A549 (cell line): Measurements from ENCODE around the gene BRAP. TPM values are rescaled to one million over a fixed set of nuclear protein-coding genes. Genes with fewer than 3 reads are reported as not detected.

Source experiments
- ATAC-seq, 2 experiments: fragments of 200-7000 bp in 1 of 2; fragments of >200 bp in 1 of 2; cut with Nextera tagmentation in 1 of 2; cut with Tn5 transposase in 1 of 2; 3 replicates each; pipeline versions ENCODE4 v1.8.0 to v1.9.1; 2018 to 2020; ENCODE audit warnings: mild to moderate bottlenecking in 1 of 2, moderate library complexity in 1 of 2
- CTCF ChIA-PET: fragments of 300-600 bp; sonication (Branson Sonifier 250); formaldehyde crosslinking; extraction: SDS; loops from one replicate; lab custom pipeline; 2021; ENCODE audit warnings: antibody characterized with exemption, inconsistent platforms; lab: Yijun Ruan, JAX
- POLR2A ChIA-PET: fragments of 350-600 bp; formaldehyde crosslinking; extraction: SDS; loops from one replicate; lab custom pipeline; 2021; ENCODE audit warnings: antibody characterized with exemption, inconsistent platforms; lab: Yijun Ruan, JAX
- DNase-seq, 2 experiments: peaks; one replicate each; pipeline versions ENCODE4 v3.0.0 to v3.0.0-alpha.2; 2011 to 2016; ENCODE audit warnings: low read depth in 1 of 2, low spot score in 1 of 2
- FAIRE-seq: peaks from 2 replicates; lab custom pipeline; 2011; peaks lifted over from hg19 to GRCh38; lab: Jason Lieb, UNC
- H3K27ac ChIP-seq, 2 experiments: fragments of >200 bp; sonication (Bioruptor Twin); formaldehyde crosslinking; 3 replicates each; pipeline ENCODE4 v1.5.1; 2016 to 2017
- H3K4me1 ChIP-seq: fragments of >200 bp; sonication (Bioruptor Twin); formaldehyde crosslinking; 3 replicates; pipeline ENCODE4 v1.6.1; 2016
- H3K4me2 ChIP-seq: fragments of >200 bp; sonication (Bioruptor Twin); formaldehyde crosslinking; 3 replicates; pipeline ENCODE4 v1.6.1; 2016
- H3K4me3 ChIP-seq: fragments of >200 bp; sonication (Bioruptor Twin); formaldehyde crosslinking; 3 replicates; pipeline ENCODE4 v1.5.1; 2016
- H3K9me3 ChIP-seq: fragments of >200 bp; sonication (Bioruptor Twin); formaldehyde crosslinking; 3 replicates; pipeline ENCODE4 v1.6.1; 2016
- BHLHE40 ChIP-seq: IDR thresholded peaks from 2 replicates; pipeline ENCODE4 v1.6.1; 2012; ENCODE audit warnings: low read depth, low read length, inconsistent platforms
- CBX2 ChIP-seq: fragments of 200-600 bp; sonication (generic); IDR thresholded peaks from 2 replicates; pipeline ENCODE4 v1.6.1; 2016; ENCODE audit warnings: low read depth, mild to moderate bottlenecking, borderline replicate concordance
- CEBPB ChIP-seq, 2 experiments: fragments of >200 bp in 1 of 2; sonication (Bioruptor Twin) in 1 of 2; formaldehyde crosslinking in 1 of 2; IDR thresholded peaks; 2 replicates each; pipeline ENCODE4 v1.6.1; 2012 to 2016
- CHD4 ChIP-seq: fragments of 200-600 bp; sonication (generic); IDR thresholded peaks from 2 replicates; pipeline ENCODE4 v1.6.1; 2016; ENCODE audit warnings: antibody characterized with exemption, mild to moderate bottlenecking, borderline replicate concordance
- EHF ChIP-seq: fragments of 250-450 bp; sonication (Bioruptor Pico); IDR thresholded peaks from 2 replicates; pipeline ENCODE4 v1.5.0; 2020; ENCODE audit warnings: mild to moderate bottlenecking
- EHMT2 ChIP-seq: fragments of 200-600 bp; sonication (generic); IDR thresholded peaks from 2 replicates; pipeline ENCODE4 v1.6.1; 2016; ENCODE audit warnings: antibody characterized with exemption, low read depth, mild to moderate bottlenecking, moderate library complexity
- FOXS1 ChIP-seq: fragments of 250-450 bp; sonication (Bioruptor Pico); IDR thresholded peaks from 2 replicates; pipeline ENCODE4 v1.5.0; 2020; ENCODE audit warnings: mild to moderate bottlenecking, moderate library complexity
- GATA3 ChIP-seq: IDR thresholded peaks from 2 replicates; pipeline ENCODE4 v1.6.1; 2012; ENCODE audit warnings: borderline replicate concordance
- HOXA7 ChIP-seq: fragments of 250-450 bp; sonication (Bioruptor Pico); IDR thresholded peaks from 2 replicates; pipeline ENCODE4 v1.5.0; 2020; ENCODE audit warnings: mild to moderate bottlenecking, moderate library complexity
- HOXB5 ChIP-seq: fragments of 250-450 bp; sonication (Bioruptor Pico); IDR thresholded peaks from 2 replicates; pipeline ENCODE4 v1.5.0; 2020; ENCODE audit warnings: mild to moderate bottlenecking, moderate library complexity
- KDM1A ChIP-seq: fragments of 200-600 bp; sonication (generic); IDR thresholded peaks from 2 replicates; pipeline ENCODE4 v1.6.1; 2016; ENCODE audit warnings: low read depth, mild to moderate bottlenecking
- KDM5A ChIP-seq: fragments of 200-600 bp; sonication (generic); IDR thresholded peaks from 2 replicates; pipeline ENCODE4 v1.6.1; 2016; ENCODE audit warnings: antibody characterized with exemption, mild to moderate bottlenecking
- MYC ChIP-seq: IDR thresholded peaks from 2 replicates; pipeline ENCODE4 v1.6.1; 2012; ENCODE audit warnings: mild to moderate bottlenecking, inconsistent platforms, low read length, improper control_type of control experiment, borderline replicate concordance
- NR3C1 ChIP-seq: fragments of >200 bp; sonication (Bioruptor Twin); formaldehyde crosslinking; IDR thresholded peaks from 3 replicates; pipeline ENCODE4 v1.6.1; 2017
- RCOR1 ChIP-seq: fragments of 150-350 bp; IDR thresholded peaks from 2 replicates; pipeline ENCODE4 v1.6.1; 2014; ENCODE audit warnings: antibody characterized with exemption, low read length, low read depth
- RFX5 ChIP-seq: fragments of 450-650 bp; IDR thresholded peaks from 2 replicates; pipeline ENCODE4 v1.7.1; 2014; ENCODE audit warnings: antibody characterized with exemption, mild to moderate bottlenecking, moderate library complexity
- ZFP36 ChIP-seq: fragments of 450-650 bp; IDR thresholded peaks from 2 replicates; pipeline ENCODE4 v1.6.1; 2014; ENCODE audit warnings: borderline replicate concordance; ENCODE audit not compliant: partially characterized antibody
- WGBS: methylation state at CpG from one replicate; pipeline ENCODE4 v1.1.6; 2017; ENCODE audit errors: missing lambda C conversion rate; 5-methylcytosine and 5-hydroxymethylcytosine counted together
- polyA plus RNA-seq, 4 experiments: library from polyadenylated mRNA; depleted of rRNA in 3 of 4; stranded (reverse); fragments of >200 nt; fragmentation: RNase III in 1 of 4; extraction: RNeasy Plus Mini Kit Qiagen cat#74134 plus additional on column Dnase treatment in 1 of 4; gene quantifications; 2 replicates in 3 of 4; 3 replicates in 1 of 4; pipeline ENCODE4 v1.2.3, GENCODE V29; 2011 to 2017
- TF ChIP-seq, protein P1 (sequence below): fragments of 200-600 bp; sonication (generic); IDR thresholded peaks from 2 replicates; pipeline ENCODE4 v1.6.1; 2016; ENCODE audit warnings: antibody characterized with exemption, mild to moderate bottlenecking, moderate library complexity
- TF ChIP-seq, protein P2 (sequence below): fragments of >200 bp; sonication (Bioruptor Twin); formaldehyde crosslinking; IDR thresholded peaks from 3 replicates; pipeline ENCODE4 v1.6.1; 2016
- TF ChIP-seq, protein P3 (sequence below): fragments of 150-350 bp; IDR thresholded peaks from 2 replicates; pipeline ENCODE4 v1.6.1; 2014; ENCODE audit warnings: low read depth, mild to moderate bottlenecking, low read length
- TF ChIP-seq, protein P4 (sequence below): fragments of 250-450 bp; sonication (Bioruptor Pico); IDR thresholded peaks from 2 replicates; pipeline ENCODE4 v1.5.0; 2020; ENCODE audit warnings: low read depth, mild to moderate bottlenecking, moderate library complexity

The BRAP gene
- polyA plus RNA-seq, 2 of the 4 experiments (the other 2 are of a cell fraction), result 13.0 to 29.7 TPM

DNA sequence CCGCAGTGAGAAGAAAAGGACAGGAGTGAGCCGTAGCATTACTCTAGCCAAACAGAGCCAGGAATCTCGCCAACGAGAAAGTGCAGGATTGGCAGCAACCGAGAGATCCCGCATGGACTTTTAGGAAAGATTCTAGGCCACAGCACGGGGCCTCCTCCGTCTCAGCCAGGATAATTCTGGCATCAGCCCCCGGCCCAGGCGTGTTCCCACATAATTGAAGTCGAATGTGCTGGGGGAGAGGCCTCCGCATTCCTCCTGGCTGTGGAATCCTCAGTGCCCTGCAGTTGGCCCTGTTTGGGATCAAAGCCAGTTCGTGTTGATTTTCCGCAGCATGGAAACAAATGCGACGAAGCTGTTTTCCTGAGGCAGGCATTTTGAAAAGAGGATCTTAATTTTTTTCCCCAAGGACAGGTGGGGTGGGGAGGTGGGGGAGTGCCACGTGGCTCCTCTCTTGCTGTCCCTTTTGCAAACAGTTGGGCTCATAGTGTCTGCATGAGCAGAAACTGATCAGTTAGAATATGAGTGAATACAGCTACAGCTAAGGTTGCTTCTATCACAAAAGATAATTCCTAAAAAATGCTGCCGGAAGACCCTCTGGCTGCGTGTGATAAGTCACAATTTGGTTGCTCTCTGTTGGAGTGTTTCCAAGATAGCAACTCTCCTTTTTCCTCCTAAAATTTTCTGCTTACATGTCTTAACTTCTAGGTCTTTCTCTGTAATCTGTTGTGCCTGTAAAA lies 49.4 kb downstream of the BRAP start:
- FAIRE-seq, result no peak
- CTCF ChIA-PET, result no interaction called here
- DNase-seq, result no peak
- POLR2A ChIA-PET, result no interaction called here
- no peak overlapping the region for H3K27ac ChIP-seq
- no peaks in the 10 kb centered on the region for H3K9me3 ChIP-seq
- WGBS, result 85% methylated on average over 19 of the region's 19 CpGs
- no peak overlapping the region for H3K4me3 ChIP-seq
- no peak for TF ChIP-seq FOXS1 (CRISPR knock-in tag)
- TF ChIP-seq KDM5A, result no peak
- TF ChIP-seq RFX5, result no peak
- TF ChIP-seq CHD4, result no peak
- no peaks in the 10 kb centered on the region for H3K4me1 ChIP-seq
- peak; percentile 15 to 39; a peak in 2 of 6 replicates for ATAC-seq
- no peak overlapping the region for H3K4me2 ChIP-seq

DNA sequence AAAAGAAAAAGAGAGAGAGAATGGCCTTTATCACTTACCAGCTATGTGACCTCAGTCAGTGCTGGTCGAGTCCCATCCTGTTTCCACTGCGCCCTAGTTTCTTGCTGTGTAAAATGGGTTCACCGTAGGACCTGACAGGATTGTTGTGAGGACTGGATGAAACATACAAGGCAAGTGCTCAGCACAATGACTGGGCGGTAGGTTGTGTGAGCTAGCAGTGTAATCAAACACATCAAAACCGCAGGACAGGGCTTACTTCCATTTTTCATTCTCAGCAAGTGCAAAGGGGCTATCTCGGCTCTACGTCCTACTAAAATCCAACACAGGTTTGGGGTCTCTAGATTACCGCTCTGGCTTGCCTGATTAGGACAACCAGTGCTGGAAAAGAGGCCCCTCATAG lies 50.2 kb downstream of the BRAP start:
- Histone ChIP-seq H3K4me2 (no peak overlapping the region), H3K4me3 (no peak overlapping the region), H3K9me3 (no peaks in the 10 kb centered on the region), H3K4me1 (no peaks in the 10 kb centered on the region), H3K27ac (no peak overlapping the region)
- FAIRE-seq (no peak), ATAC-seq (peak; percentile 34 to 47; a peak in 3 of 6 replicates), DNase-seq (no peak)
- CTCF ChIA-PET, result interaction anchor here (0.6 to 0.7 kb wide), 2 partner anchors 26 to 928 kb away, joined by 3 read pairs; no protein-coding TSS in a partner anchor
- POLR2A ChIA-PET, result interaction anchor here (0.7 kb wide), 1 partner anchor 24 kb away, joined by 3 read pairs; no protein-coding TSS in a partner anchor
- TF ChIP-seq HOXB5 (CRISPR knock-in tag), result no peak
- 86% methylated on average over 8 of the region's 8 CpGs for WGBS

DNA sequence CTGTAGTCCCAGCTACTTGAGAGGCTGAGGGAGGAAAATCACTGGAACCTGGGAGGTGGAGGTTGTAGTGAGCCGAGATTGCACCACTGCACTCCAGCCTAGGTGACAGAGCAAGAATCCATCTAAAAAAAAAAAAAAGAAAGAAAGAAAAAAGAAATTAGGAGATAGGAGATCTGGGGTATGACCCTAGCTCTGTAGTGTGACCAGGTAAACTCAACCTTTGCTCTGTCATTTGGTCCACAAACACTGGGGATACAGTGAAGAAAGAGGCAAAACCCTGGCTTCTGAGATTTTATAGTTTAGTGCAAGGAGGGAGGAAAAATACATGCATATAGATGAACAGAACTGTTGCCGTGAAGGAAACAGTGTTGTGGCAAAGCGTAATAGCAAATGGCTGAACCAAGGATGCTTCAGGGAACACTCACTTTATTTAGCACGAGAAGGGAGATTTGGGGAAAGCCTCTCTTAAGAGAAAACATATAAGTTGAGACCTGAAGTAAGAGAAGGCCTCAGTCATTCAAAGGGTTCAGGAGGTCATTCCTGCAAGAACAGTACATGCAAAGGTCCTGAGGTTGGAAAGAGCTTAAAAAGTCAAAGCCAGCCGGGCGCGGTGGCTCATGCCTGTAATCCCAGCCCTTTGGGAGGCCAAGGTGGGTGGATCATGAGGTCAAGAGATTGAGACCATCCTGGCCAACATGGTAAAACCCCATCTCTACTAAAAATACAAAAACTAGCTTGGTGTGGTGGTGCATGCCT lies 57.1 kb downstream of the BRAP start:
- CTCF ChIA-PET, result interaction anchor here (0.6 to 1.5 kb wide), 4 partner anchors 12 to 184 kb away, joined by 3 to 5 read pairs (median 3); no protein-coding TSS in a partner anchor
- no peak for DNase-seq

More for the DNA sequence above, 57.1 kb downstream of the BRAP start:
- ATAC-seq (no peak; a peak in 1 of 6 replicates), FAIRE-seq (no peak)
- TF ChIP-seq GATA3 (no peak), BHLHE40 (no peak), MYC (no peak), NR3C1 (no peak), KDM1A (no peak), RCOR1 (no peak), EHF (CRISPR knock-in tag) (no peak), CBX2 (no peak), ZFP36 (no peak), HOXA7 (CRISPR knock-in tag) (no peak), EHMT2 (no peak), RFX5 (no peak), CEBPB (IDR thresholded peaks at IDR 0.05) (no peak), KDM5A (no peak)
- TF ChIP-seq, protein P1, sequence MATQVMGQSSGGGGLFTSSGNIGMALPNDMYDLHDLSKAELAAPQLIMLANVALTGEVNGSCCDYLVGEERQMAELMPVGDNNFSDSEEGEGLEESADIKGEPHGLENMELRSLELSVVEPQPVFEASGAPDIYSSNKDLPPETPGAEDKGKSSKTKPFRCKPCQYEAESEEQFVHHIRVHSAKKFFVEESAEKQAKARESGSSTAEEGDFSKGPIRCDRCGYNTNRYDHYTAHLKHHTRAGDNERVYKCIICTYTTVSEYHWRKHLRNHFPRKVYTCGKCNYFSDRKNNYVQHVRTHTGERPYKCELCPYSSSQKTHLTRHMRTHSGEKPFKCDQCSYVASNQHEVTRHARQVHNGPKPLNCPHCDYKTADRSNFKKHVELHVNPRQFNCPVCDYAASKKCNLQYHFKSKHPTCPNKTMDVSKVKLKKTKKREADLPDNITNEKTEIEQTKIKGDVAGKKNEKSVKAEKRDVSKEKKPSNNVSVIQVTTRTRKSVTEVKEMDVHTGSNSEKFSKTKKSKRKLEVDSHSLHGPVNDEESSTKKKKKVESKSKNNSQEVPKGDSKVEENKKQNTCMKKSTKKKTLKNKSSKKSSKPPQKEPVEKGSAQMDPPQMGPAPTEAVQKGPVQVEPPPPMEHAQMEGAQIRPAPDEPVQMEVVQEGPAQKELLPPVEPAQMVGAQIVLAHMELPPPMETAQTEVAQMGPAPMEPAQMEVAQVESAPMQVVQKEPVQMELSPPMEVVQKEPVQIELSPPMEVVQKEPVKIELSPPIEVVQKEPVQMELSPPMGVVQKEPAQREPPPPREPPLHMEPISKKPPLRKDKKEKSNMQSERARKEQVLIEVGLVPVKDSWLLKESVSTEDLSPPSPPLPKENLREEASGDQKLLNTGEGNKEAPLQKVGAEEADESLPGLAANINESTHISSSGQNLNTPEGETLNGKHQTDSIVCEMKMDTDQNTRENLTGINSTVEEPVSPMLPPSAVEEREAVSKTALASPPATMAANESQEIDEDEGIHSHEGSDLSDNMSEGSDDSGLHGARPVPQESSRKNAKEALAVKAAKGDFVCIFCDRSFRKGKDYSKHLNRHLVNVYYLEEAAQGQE, result no peak
- TF ChIP-seq, protein P2, sequence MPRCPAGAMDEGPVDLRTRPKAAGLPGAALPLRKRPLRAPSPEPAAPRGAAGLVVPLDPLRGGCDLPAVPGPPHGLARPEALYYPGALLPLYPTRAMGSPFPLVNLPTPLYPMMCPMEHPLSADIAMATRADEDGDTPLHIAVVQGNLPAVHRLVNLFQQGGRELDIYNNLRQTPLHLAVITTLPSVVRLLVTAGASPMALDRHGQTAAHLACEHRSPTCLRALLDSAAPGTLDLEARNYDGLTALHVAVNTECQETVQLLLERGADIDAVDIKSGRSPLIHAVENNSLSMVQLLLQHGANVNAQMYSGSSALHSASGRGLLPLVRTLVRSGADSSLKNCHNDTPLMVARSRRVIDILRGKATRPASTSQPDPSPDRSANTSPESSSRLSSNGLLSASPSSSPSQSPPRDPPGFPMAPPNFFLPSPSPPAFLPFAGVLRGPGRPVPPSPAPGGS, result no peak
- TF ChIP-seq, protein P3, sequence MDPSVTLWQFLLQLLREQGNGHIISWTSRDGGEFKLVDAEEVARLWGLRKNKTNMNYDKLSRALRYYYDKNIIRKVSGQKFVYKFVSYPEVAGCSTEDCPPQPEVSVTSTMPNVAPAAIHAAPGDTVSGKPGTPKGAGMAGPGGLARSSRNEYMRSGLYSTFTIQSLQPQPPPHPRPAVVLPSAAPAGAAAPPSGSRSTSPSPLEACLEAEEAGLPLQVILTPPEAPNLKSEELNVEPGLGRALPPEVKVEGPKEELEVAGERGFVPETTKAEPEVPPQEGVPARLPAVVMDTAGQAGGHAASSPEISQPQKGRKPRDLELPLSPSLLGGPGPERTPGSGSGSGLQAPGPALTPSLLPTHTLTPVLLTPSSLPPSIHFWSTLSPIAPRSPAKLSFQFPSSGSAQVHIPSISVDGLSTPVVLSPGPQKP, result no peak
- TF ChIP-seq, protein P4, sequence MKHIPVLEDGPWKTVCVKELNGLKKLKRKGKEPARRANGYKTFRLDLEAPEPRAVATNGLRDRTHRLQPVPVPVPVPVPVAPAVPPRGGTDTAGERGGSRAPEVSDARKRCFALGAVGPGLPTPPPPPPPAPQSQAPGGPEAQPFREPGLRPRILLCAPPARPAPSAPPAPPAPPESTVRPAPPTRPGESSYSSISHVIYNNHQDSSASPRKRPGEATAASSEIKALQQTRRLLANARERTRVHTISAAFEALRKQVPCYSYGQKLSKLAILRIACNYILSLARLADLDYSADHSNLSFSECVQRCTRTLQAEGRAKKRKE (CRISPR knock-in tag), result no peak
- Histone ChIP-seq H3K4me1 (no peaks in the 10 kb centered on the region), H3K4me3 (no peak overlapping the region), H3K27ac (no peak overlapping the region), H3K4me2 (no peak overlapping the region), H3K9me3 (no peaks in the 10 kb centered on the region)
- POLR2A ChIA-PET, result no interaction called here
- 88% methylated on average over 7 of the region's 7 CpGs for WGBS
